Stimulated activated CD8-positive, alpha-beta memory T cell treated with anti-CD3 and anti-CD28 coated beads, Interleukin-2, amount 100 ng/mL, for 1 hour (primary cell): ENCODE results near the gene EPHB3.

ENCODE experiments used
- DNase-seq, 2 donors: peaks; one replicate each; pipeline ENCODE4 v3.0.0-alpha.2; 2020; ENCODE audit warnings: low read depth in 2 of 2

Gene EPHB3

GRCh38 chr3:184543256-184543655, 18.3 kb upstream of the EPHB3 start:
- DNase-seq: no peak

- peak; percentile 27 to 49 for DNase-seq
Measured at GRCh38 chr3:184543843-184544512, 17.6 kb upstream of the EPHB3 start.

GRCh38 chr3:184544513-184544861, 17.1 kb upstream of the EPHB3 start:
- DNase-seq: no peak

GRCh38 chr3:184545769-184546168, 15.8 kb upstream of the EPHB3 start:
- no peak for DNase-seq

- no peak for DNase-seq
Measured at GRCh38 chr3:184546252-184546651, 15.3 kb upstream of the EPHB3 start.

GRCh38 chr3:184549796-184550577, 11.6 kb upstream of the EPHB3 start:
- DNase-seq: no peak

GRCh38 chr3:184551103-184551502, 10.5 kb upstream of the EPHB3 start:
- no peak for DNase-seq

GRCh38 chr3:184551614-184552256, 9.8 kb upstream of the EPHB3 start:
- DNase-seq: no peak

GRCh38 chr3:184552296-184552695, 9.3 kb upstream of the EPHB3 start:
- DNase-seq: no peak

- DNase-seq: no peak
Measured at GRCh38 chr3:184552863-184553262, 8.7 kb upstream of the EPHB3 start.

- no peak for DNase-seq
Measured at GRCh38 chr3:184553385-184553784, 8.2 kb upstream of the EPHB3 start.

GRCh38 chr3:184554461-184554860, 7.1 kb upstream of the EPHB3 start:
- no peak for DNase-seq

- no peak for DNase-seq
Measured at GRCh38 chr3:184556582-184557347, 4.8 kb upstream of the EPHB3 start.

- no peak for DNase-seq
Measured at GRCh38 chr3:184557348-184557950, 4.1 kb upstream of the EPHB3 start.

GRCh38 chr3:184558726-184559125, 2.9 kb upstream of the EPHB3 start:
- DNase-seq: no peak

GRCh38 chr3:184559336-184559735, 2.2 kb upstream of the EPHB3 start:
- no peak for DNase-seq

- no peak for DNase-seq
Measured at GRCh38 chr3:184560531-184560930, 1.1 kb upstream of the EPHB3 start.

- DNase-seq: no peak
Measured at GRCh38 chr3:184561913-184562877, 610 bp downstream of the EPHB3 start.

GRCh38 chr3:184562878-184563560, 1.4 kb downstream of the EPHB3 start:
- DNase-seq: no peak

- no peak for DNase-seq
Measured at GRCh38 chr3:184563561-184563925, 2.0 kb downstream of the EPHB3 start.
